Astrocyte (in vitro differentiated cells and primary cell): ENCODE measurements around the gene SLC25A26. TPM values are rescaled to one million over a fixed set of nuclear protein-coding genes. Genes with fewer than 3 reads are reported as not detected.

Source experiments
- DNase-seq: peaks from one replicate; pipeline ENCODE4 v3.0.0-alpha.2; 2010; ENCODE audit warnings: low read depth
- FAIRE-seq: peaks from 2 replicates; lab custom pipeline; 2011; peaks lifted over from hg19 to GRCh38; lab: Jason Lieb, UNC
- H2AFZ ChIP-seq: 2 replicates; pipeline ENCODE4 v1.6.0; 2012; ENCODE audit warnings: low read depth, low read length, inconsistent platforms
- H3K27ac ChIP-seq: 2 replicates; pipeline ENCODE4 v1.5.1; 2011; ENCODE audit warnings: low read depth, low read length, inconsistent platforms
- H3K27me3 ChIP-seq: 2 replicates; pipeline ENCODE4 v1.6.0; 2011; ENCODE audit warnings: low read length, inconsistent platforms; ENCODE audit not compliant: insufficient read depth
- H3K36me3 ChIP-seq: 2 replicates; pipeline ENCODE4 v1.5.1; 2011; ENCODE audit warnings: low read length, inconsistent platforms; ENCODE audit not compliant: insufficient read depth
- H3K4me1 ChIP-seq: 2 replicates; pipeline ENCODE4 v1.5.1; 2011; ENCODE audit warnings: low read length, inconsistent platforms; ENCODE audit not compliant: insufficient read depth
- H3K4me2 ChIP-seq: 2 replicates; pipeline ENCODE4 v1.6.0; 2012; ENCODE audit warnings: low read length, inconsistent platforms
- H3K4me3 ChIP-seq: 2 replicates; pipeline ENCODE4 v1.5.1; 2011; ENCODE audit warnings: low read depth, mild to moderate bottlenecking, low read length, inconsistent platforms; ENCODE audit not compliant: insufficient read depth
- H3K79me2 ChIP-seq: 2 replicates; pipeline ENCODE4 v1.6.0; 2012; ENCODE audit warnings: mild to moderate bottlenecking, low read length, inconsistent platforms; ENCODE audit not compliant: insufficient read depth
- H3K9ac ChIP-seq: 2 replicates; pipeline ENCODE4 v1.6.0; 2012; ENCODE audit warnings: mild to moderate bottlenecking, low read length, inconsistent platforms
- H3K9me3 ChIP-seq: 2 replicates; pipeline ENCODE4 v1.5.1; 2012; ENCODE audit warnings: low read depth, mild to moderate bottlenecking, low read length, inconsistent platforms; ENCODE audit not compliant: insufficient read depth
- H4K20me1 ChIP-seq: 2 replicates; pipeline ENCODE4 v1.6.0; 2012; ENCODE audit warnings: low read length, inconsistent platforms; ENCODE audit not compliant: insufficient read depth
- H3K27ac Mint-ChIP-seq: one replicate; pipeline ENCODE4 v1.8.0; 2021; ENCODE audit warnings: mild to moderate bottlenecking, mixed read lengths; ENCODE audit not compliant: unreplicated experiment
- H3K27me3 Mint-ChIP-seq: one replicate; pipeline ENCODE4 v1.8.0; 2021; ENCODE audit warnings: low read depth, mixed read lengths; ENCODE audit not compliant: unreplicated experiment
- H3K36me3 Mint-ChIP-seq: one replicate; pipeline ENCODE4 v1.8.0; 2021; ENCODE audit warnings: low read depth, mixed read lengths; ENCODE audit not compliant: unreplicated experiment
- H3K4me1 Mint-ChIP-seq: one replicate; pipeline ENCODE4 v1.8.0; 2021; ENCODE audit warnings: low read depth, mixed read lengths; ENCODE audit not compliant: unreplicated experiment
- H3K4me3 Mint-ChIP-seq: one replicate; pipeline ENCODE4 v1.8.0; 2021; ENCODE audit warnings: mild to moderate bottlenecking, moderate library complexity, mixed read lengths; ENCODE audit not compliant: unreplicated experiment
- H3K9me3 Mint-ChIP-seq: one replicate; pipeline ENCODE4 v1.8.0; 2021; ENCODE audit warnings: mild to moderate bottlenecking, mixed read lengths; ENCODE audit not compliant: unreplicated experiment
- EZH2 ChIP-seq: IDR thresholded peaks from 2 replicates; pipeline ENCODE4 v1.6.1; 2012; ENCODE audit warnings: mild to moderate bottlenecking, low read length, inconsistent platforms; ENCODE audit not compliant: insufficient read depth
- total RNA-seq: library from RNA; stranded (reverse); gene quantifications from 2 replicates; pipeline ENCODE4 v1.2.1, GENCODE V29; 2021
- TF ChIP-seq, protein P1 (sequence below): IDR thresholded peaks from 2 replicates; pipeline ENCODE4 v1.5.1; 2011; ENCODE audit warnings: low read depth, mild to moderate bottlenecking, inconsistent platforms, low read length, moderate library complexity; ENCODE audit not compliant: insufficient read depth

Gene SLC25A26
- total RNA-seq, 1 donor from 2014 or later, result 17.9 TPM

- no peak overlapping the region for H3K4me3 ChIP-seq
- Mint-ChIP-seq H3K4me1 (peaks cover 1% of the 10 kb centered on the region), H3K27me3 (no peaks in the 10 kb centered on the region), H3K36me3 (peaks cover under 1% of the 10 kb centered on the region), H3K9me3 (peaks cover 4% of the 10 kb centered on the region), H3K4me3 (no peak overlapping the region), H3K27ac (no peak overlapping the region)
- TF ChIP-seq, protein P1, sequence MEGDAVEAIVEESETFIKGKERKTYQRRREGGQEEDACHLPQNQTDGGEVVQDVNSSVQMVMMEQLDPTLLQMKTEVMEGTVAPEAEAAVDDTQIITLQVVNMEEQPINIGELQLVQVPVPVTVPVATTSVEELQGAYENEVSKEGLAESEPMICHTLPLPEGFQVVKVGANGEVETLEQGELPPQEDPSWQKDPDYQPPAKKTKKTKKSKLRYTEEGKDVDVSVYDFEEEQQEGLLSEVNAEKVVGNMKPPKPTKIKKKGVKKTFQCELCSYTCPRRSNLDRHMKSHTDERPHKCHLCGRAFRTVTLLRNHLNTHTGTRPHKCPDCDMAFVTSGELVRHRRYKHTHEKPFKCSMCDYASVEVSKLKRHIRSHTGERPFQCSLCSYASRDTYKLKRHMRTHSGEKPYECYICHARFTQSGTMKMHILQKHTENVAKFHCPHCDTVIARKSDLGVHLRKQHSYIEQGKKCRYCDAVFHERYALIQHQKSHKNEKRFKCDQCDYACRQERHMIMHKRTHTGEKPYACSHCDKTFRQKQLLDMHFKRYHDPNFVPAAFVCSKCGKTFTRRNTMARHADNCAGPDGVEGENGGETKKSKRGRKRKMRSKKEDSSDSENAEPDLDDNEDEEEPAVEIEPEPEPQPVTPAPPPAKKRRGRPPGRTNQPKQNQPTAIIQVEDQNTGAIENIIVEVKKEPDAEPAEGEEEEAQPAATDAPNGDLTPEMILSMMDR, result no peak
- no peak for TF ChIP-seq EZH2
- H3K27ac ChIP-seq, result no peak overlapping the region
- H3K36me3 ChIP-seq, result no peaks in the 10 kb centered on the region
- no peak overlapping the region for H2AFZ ChIP-seq
- FAIRE-seq, result no peak
- no peaks in the 10 kb centered on the region for H4K20me1 ChIP-seq
- H3K9me3 ChIP-seq, result no peaks in the 10 kb centered on the region
- no peak for DNase-seq
- H3K27me3 ChIP-seq, result no peaks in the 10 kb centered on the region
- H3K79me2 ChIP-seq, result peaks cover 12% of the 10 kb centered on the region
- no peaks in the 10 kb centered on the region for H3K4me1 ChIP-seq
- no peak overlapping the region for H3K4me2 ChIP-seq
- H3K9ac ChIP-seq, result no peak overlapping the region
Measured at GRCh38 chr3:66229931-66230330, 9.1 kb downstream of the SLC25A26 start.

GRCh38 chr3:66233033-66233432, 12.2 kb downstream of the SLC25A26 start:
- Histone ChIP-seq H2AFZ (no peak overlapping the region), H3K4me1 (no peaks in the 10 kb centered on the region), H3K4me2 (no peak overlapping the region), H4K20me1 (peaks cover 7% of the 10 kb centered on the region), H3K36me3 (no peaks in the 10 kb centered on the region), H3K79me2 (peaks cover 12% of the 10 kb centered on the region), H3K27me3 (no peaks in the 10 kb centered on the region), H3K9ac (no peak overlapping the region), H3K9me3 (no peaks in the 10 kb centered on the region), H3K27ac (no peak overlapping the region), H3K4me3 (no peak overlapping the region)
- FAIRE-seq, result no peak
- H3K27me3 Mint-ChIP-seq, result no peaks in the 10 kb centered on the region
- no peaks in the 10 kb centered on the region for H3K36me3 Mint-ChIP-seq
- no peak for DNase-seq
- H3K9me3 Mint-ChIP-seq, result peaks cover 6% of the 10 kb centered on the region
- H3K4me1 Mint-ChIP-seq, result peaks cover 1% of the 10 kb centered on the region
- H3K4me3 Mint-ChIP-seq, result no peak overlapping the region
- TF ChIP-seq, protein P1, result no peak
- no peak for TF ChIP-seq EZH2
- no peak overlapping the region for H3K27ac Mint-ChIP-seq

DNA sequence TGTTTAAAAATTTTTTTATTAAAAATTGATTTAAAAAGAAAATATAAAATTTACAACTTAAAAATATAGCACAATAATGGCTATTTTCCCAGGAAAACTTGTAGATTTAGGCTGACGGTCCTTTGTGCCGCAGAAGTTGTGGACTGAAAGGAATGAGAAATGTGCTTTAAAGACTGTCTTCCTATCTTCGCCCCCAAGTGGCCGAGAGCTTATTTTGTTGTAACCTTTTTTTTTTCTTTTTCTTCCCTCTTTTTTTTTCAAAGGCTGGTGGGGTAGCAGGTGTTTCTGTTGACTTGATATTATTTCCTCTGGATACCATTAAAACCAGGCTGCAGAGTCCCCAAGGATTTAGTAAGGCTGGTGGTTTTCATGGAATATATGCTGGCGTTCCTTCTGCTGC, 15.5 kb downstream of the SLC25A26 start:
- Histone ChIP-seq H3K27me3 (no peaks in the 10 kb centered on the region), H3K4me3 (no peak overlapping the region), H3K79me2 (peaks cover 5% of the 10 kb centered on the region), H3K9me3 (no peaks in the 10 kb centered on the region), H3K36me3 (no peaks in the 10 kb centered on the region), H3K4me2 (no peak overlapping the region), H3K27ac (no peak overlapping the region), H3K4me1 (no peaks in the 10 kb centered on the region), H2AFZ (no peak overlapping the region), H3K9ac (no peak overlapping the region), H4K20me1 (peaks cover 7% of the 10 kb centered on the region)
- Mint-ChIP-seq H3K9me3 (peaks cover 6% of the 10 kb centered on the region), H3K36me3 (peaks cover 11% of the 10 kb centered on the region), H3K4me3 (no peak overlapping the region), H3K27me3 (no peaks in the 10 kb centered on the region), H3K4me1 (no peaks in the 10 kb centered on the region), H3K27ac (no peak overlapping the region)
- DNase-seq (no peak), FAIRE-seq (no peak)
- TF ChIP-seq EZH2, result no peak
- TF ChIP-seq, protein P1, result no peak
